Caco-2 (cell line): ENCODE results near the gene HDAC9. TPM values are rescaled to one million over a fixed set of nuclear protein-coding genes. Genes with fewer than 3 reads are reported as not detected.

Source experiments
- BruUV-seq: library from RNA; stranded (reverse); fragments of 400-500 nt; replicated peaks from 2 replicates; lab custom pipeline; 2021; lab: Mats Ljungman, UMichigan
- CTCF ChIA-PET: fragments of 300-600 bp; sonication (Branson Sonifier 250); formaldehyde crosslinking; loops from one replicate; lab custom pipeline; 2022; ENCODE audit warnings: antibody characterized with exemption; lab: Charles Lee
- POLR2A ChIA-PET: fragments of 300-600 bp; sonication (Branson Sonifier 250); formaldehyde crosslinking; loops from one replicate; lab custom pipeline; 2022; ENCODE audit warnings: antibody characterized with exemption; lab: Charles Lee
- DNase-seq, 2 experiments: peaks; one replicate each; pipeline versions ENCODE4 v3.0.0 to v3.0.0-alpha.2; 2020 to 2022
- H3K27me3 ChIP-seq: replicated peaks from 2 replicates; pipeline ENCODE4 v1.6.0; 2011; ENCODE audit warnings: low read length; ENCODE audit not compliant: control insufficient read depth, insufficient read depth
- H3K36me3 ChIP-seq: 2 replicates; pipeline ENCODE4 v1.5.1; 2011; ENCODE audit warnings: low read length; ENCODE audit not compliant: control insufficient read depth, insufficient read depth
- H3K4me1 ChIP-seq: fragments of 250-450 bp; sonication (Bioruptor Pico); 2 replicates; pipeline ENCODE4 v1.5.1; 2020; ENCODE audit warnings: mild to moderate bottlenecking
- H3K4me3 ChIP-seq: 2 replicates; pipeline ENCODE4 v1.5.1; 2011; ENCODE audit warnings: low read depth, mild to moderate bottlenecking, control low read depth, low read length
- H3K9me3 ChIP-seq: fragments of 250-450 bp; sonication (Bioruptor Pico); 2 replicates; pipeline ENCODE4 v1.5.1; 2020; ENCODE audit warnings: mild to moderate bottlenecking, moderate library complexity
- H3K27ac Mint-ChIP-seq: one replicate; pipeline ENCODE4 v1.8.0; 2022; ENCODE audit warnings: mixed read lengths; ENCODE audit not compliant: unreplicated experiment
- H3K27me3 Mint-ChIP-seq: one replicate; pipeline ENCODE4 v1.8.0; 2022; ENCODE audit warnings: mixed read lengths; ENCODE audit not compliant: insufficient read depth, unreplicated experiment
- H3K36me3 Mint-ChIP-seq: one replicate; pipeline ENCODE4 v1.8.0; 2022; ENCODE audit warnings: mild to moderate bottlenecking, mixed read lengths; ENCODE audit not compliant: insufficient read depth, unreplicated experiment
- H3K4me1 Mint-ChIP-seq: one replicate; pipeline ENCODE4 v1.8.0; 2022; ENCODE audit warnings: low read depth, mixed read lengths; ENCODE audit not compliant: unreplicated experiment
- H3K4me3 Mint-ChIP-seq: one replicate; pipeline ENCODE4 v1.8.0; 2022; ENCODE audit warnings: mild to moderate bottlenecking, moderate library complexity, mixed read lengths; ENCODE audit not compliant: unreplicated experiment
- H3K9me3 Mint-ChIP-seq: one replicate; pipeline ENCODE4 v1.8.0; 2022; ENCODE audit warnings: mixed read lengths; ENCODE audit not compliant: unreplicated experiment
- intact Hi-C: fragments of 100-400 bp; cut with micrococcal nuclease; formaldehyde crosslinking; loops from one replicate; pipeline ENCODE4 v1.10.0; 2022; ENCODE audit not compliant: unreplicated experiment
- total RNA-seq: library from RNA; stranded (reverse); gene quantifications from 2 replicates; pipeline ENCODE4 v1.2.3, GENCODE V29; 2022
- TF ChIP-seq, protein P1 (sequence below), 2 experiments: fragments of 200-600 bp in 1 of 2; IDR thresholded peaks; 1 replicate in 1 of 2; 2 replicates in 1 of 2; pipeline versions ENCODE4 v1.5.1 to v1.8.0; 2011 to 2022; ENCODE audit warnings: antibody characterized with exemption in 1 of 2, control low read depth in 1 of 2, inconsistent platforms in 1 of 2, low read depth in 1 of 2, low read length in 1 of 2, mild to moderate bottlenecking in 1 of 2, moderate library complexity in 1 of 2; ENCODE audit not compliant: insufficient read depth in 1 of 2, severe bottlenecking in 1 of 2, unreplicated experiment in 1 of 2

HDAC9 gene
- total RNA-seq, 1 experiment from 2014 or later = 0.27 TPM

DNA sequence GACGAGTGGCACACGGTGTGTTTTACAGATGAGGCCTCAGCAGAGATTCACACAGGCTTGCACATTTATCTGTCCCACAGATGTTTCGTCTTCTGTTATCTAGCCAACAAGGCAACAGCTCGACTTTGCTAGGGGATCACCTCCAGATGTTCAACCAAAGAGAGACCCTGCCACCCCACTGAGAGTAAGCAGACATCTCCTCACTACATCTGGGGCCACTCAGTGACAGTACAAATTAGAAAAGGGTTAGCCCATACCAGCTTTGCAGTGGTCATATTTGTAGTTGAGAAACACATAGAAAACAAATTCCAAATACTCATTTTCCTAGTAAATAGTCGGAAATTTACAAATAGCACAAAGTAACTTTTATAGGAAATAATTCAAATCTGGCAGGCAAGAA lies 164.2 kb downstream of the HDAC9 start:
- H3K4me3 Mint-ChIP-seq = no peak overlapping the region
- no peaks in the 10 kb centered on the region for H3K9me3 ChIP-seq
- intact Hi-C loops = no loop called here
- no peaks in the 10 kb centered on the region for H3K4me1 Mint-ChIP-seq
- H3K4me1 ChIP-seq = no peaks in the 10 kb centered on the region
- no TSS peak for BruUV-seq
- ChIA-PET CTCF (no interaction called here), POLR2A (no interaction called here)
- no peaks in the 10 kb centered on the region for H3K36me3 Mint-ChIP-seq
- no peaks in the 10 kb centered on the region for H3K36me3 ChIP-seq
- no peaks in the 10 kb centered on the region for H3K9me3 Mint-ChIP-seq
- TF ChIP-seq, protein P1, sequence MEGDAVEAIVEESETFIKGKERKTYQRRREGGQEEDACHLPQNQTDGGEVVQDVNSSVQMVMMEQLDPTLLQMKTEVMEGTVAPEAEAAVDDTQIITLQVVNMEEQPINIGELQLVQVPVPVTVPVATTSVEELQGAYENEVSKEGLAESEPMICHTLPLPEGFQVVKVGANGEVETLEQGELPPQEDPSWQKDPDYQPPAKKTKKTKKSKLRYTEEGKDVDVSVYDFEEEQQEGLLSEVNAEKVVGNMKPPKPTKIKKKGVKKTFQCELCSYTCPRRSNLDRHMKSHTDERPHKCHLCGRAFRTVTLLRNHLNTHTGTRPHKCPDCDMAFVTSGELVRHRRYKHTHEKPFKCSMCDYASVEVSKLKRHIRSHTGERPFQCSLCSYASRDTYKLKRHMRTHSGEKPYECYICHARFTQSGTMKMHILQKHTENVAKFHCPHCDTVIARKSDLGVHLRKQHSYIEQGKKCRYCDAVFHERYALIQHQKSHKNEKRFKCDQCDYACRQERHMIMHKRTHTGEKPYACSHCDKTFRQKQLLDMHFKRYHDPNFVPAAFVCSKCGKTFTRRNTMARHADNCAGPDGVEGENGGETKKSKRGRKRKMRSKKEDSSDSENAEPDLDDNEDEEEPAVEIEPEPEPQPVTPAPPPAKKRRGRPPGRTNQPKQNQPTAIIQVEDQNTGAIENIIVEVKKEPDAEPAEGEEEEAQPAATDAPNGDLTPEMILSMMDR (IDR thresholded peaks at IDR 0.05; ENCODE audit: insufficient read depth in 1 of 2, low read depth in 1 of 2, low read length in 1 of 2, severe bottlenecking in 1 of 2, unreplicated experiment in 1 of 2) = no peak
- H3K4me3 ChIP-seq = no peak overlapping the region
- no peaks in the 10 kb centered on the region for H3K27me3 ChIP-seq
- DNase-seq = no peak
- no peak overlapping the region for H3K27ac Mint-ChIP-seq
- peaks cover 8% of the 10 kb centered on the region for H3K27me3 Mint-ChIP-seq

DNA sequence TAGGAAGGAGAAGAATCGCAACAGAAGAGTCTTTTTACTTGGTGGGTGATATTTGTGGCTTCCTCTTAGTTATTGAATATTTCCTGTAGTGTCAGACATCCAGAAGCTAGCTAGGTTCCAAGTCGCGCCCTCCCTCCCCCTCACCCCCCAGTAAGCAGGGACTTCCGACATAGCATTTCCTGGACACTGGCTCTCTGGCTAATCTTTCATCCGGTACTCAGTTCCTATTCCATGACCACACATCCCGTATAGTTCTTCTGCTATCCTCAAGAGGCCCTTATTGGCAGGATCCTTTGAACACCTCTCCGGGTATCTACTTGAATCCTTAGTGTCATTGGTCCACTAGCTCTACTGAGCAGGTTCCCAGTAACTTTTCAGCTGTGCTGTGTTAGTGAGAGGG lies 167.8 kb downstream of the HDAC9 start:
- H3K27ac Mint-ChIP-seq = no peak overlapping the region
- DNase-seq = no peak
- peaks cover 3% of the 10 kb centered on the region for H3K27me3 Mint-ChIP-seq
- H3K9me3 ChIP-seq = no peaks in the 10 kb centered on the region
- H3K4me1 Mint-ChIP-seq = no peaks in the 10 kb centered on the region
- H3K4me3 Mint-ChIP-seq = no peak overlapping the region
- no peak overlapping the region for H3K4me3 ChIP-seq
- no peaks in the 10 kb centered on the region for H3K36me3 ChIP-seq
- no peaks in the 10 kb centered on the region for H3K9me3 Mint-ChIP-seq
- TF ChIP-seq, protein P1 (IDR thresholded peaks at IDR 0.05; ENCODE audit: insufficient read depth in 1 of 2, low read depth in 1 of 2, low read length in 1 of 2, severe bottlenecking in 1 of 2, unreplicated experiment in 1 of 2) = no peak
- POLR2A ChIA-PET = no interaction called here
- no peaks in the 10 kb centered on the region for H3K27me3 ChIP-seq
- BruUV-seq = no TSS peak
- no peaks in the 10 kb centered on the region for H3K36me3 Mint-ChIP-seq
- intact Hi-C loops = no loop called here
- CTCF ChIA-PET = no interaction called here
- H3K4me1 ChIP-seq = no peaks in the 10 kb centered on the region

DNA sequence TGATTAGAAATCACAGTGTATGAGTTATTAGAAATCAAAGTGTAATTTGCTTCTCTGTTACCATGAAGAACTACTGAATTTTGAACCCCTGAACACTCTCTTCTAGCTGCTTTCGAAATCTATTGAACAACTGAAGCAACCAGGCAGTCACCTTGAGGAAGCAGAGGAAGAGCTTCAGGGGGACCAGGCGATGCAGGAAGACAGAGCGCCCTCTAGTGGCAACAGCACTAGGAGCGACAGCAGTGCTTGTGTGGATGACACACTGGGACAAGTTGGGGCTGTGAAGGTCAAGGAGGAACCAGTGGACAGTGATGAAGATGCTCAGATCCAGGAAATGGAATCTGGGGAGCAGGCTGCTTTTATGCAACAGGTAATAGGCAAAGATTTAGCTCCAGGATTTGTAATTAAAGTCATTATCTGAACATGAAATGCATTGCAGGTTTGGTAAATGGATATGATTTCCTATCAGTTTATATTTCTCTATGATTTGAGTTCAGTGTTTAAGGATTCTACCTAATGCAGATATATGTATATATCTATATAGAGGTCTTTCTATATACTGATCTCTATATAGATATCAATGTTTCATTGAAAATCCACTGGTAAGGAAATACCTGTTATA lies 170.7 kb downstream of the HDAC9 start:
- intact Hi-C loops = loop anchor here (1.0 kb wide), 3 partner anchors 76 to 314 kb away; no protein-coding TSS in a partner anchor
- H3K9me3 ChIP-seq = no peaks in the 10 kb centered on the region
- ChIA-PET CTCF (interaction anchor here (1.0 kb wide), 2 partner anchors 75 to 314 kb away, joined by 3 to 11 read pairs; no protein-coding TSS in a partner anchor), POLR2A (no interaction called here)
- H3K27me3 Mint-ChIP-seq = no peaks in the 10 kb centered on the region
- TF ChIP-seq, protein P1 (IDR thresholded peaks at IDR 0.05; ENCODE audit: insufficient read depth in 1 of 2, low read depth in 1 of 2, low read length in 1 of 2, severe bottlenecking in 1 of 2, unreplicated experiment in 1 of 2) = peak; percentile 81 to 85
- BruUV-seq = no TSS peak
- peak; percentile 68 to 70 for DNase-seq
- no peak overlapping the region for H3K4me3 Mint-ChIP-seq
- no peak overlapping the region for H3K4me3 ChIP-seq
- H3K9me3 Mint-ChIP-seq = no peaks in the 10 kb centered on the region
- no peak overlapping the region for H3K27ac Mint-ChIP-seq
- no peaks in the 10 kb centered on the region for H3K36me3 Mint-ChIP-seq
- no peaks in the 10 kb centered on the region for H3K4me1 Mint-ChIP-seq
- no peaks in the 10 kb centered on the region for H3K4me1 ChIP-seq
- H3K27me3 ChIP-seq = no peaks in the 10 kb centered on the region
- H3K36me3 ChIP-seq = no peaks in the 10 kb centered on the region
